H1 (cell line): Measurements from ENCODE around the gene ELMO3. TPM values are rescaled to one million over a fixed set of nuclear protein-coding genes. Genes with fewer than 3 reads are reported as not detected.

Source experiments
- CTCF ChIA-PET: fragments of 300-600 bp; sonication (Branson Sonifier 250); formaldehyde crosslinking; loops from one replicate; lab custom pipeline; 2021; ENCODE audit not compliant: partially characterized antibody; lab: Charles Lee
- POLR2A ChIA-PET: fragments of 300-600 bp; sonication (Branson Sonifier 250); formaldehyde crosslinking; loops from one replicate; lab custom pipeline; 2021; ENCODE audit warnings: inconsistent platforms; ENCODE audit not compliant: partially characterized antibody; lab: Charles Lee
- DNase-seq, 2 experiments: peaks; one replicate each; pipeline versions ENCODE4 v3.0.0 to v3.0.0-alpha.2; 2010 to 2022; ENCODE audit warnings: low spot score in 2 of 2, low read depth in 1 of 2, mixed read lengths in 1 of 2
- FAIRE-seq: peaks from 2 replicates; lab custom pipeline; 2011; peaks lifted over from hg19 to GRCh38; lab: Jason Lieb, UNC
- H2AFZ ChIP-seq: 2 replicates; pipeline ENCODE4 v1.8.1; 2012; ENCODE audit warnings: low read length, inconsistent platforms
- H2AK5ac ChIP-seq: 2 replicates; pipeline ENCODE4 v1.6.1; 2013; ENCODE audit warnings: low read depth, low read length
- H2BK120ac ChIP-seq: replicated peaks from 2 replicates; pipeline ENCODE3; 2013; ENCODE audit warnings: low read depth, low read length, inconsistent platforms
- H2BK12ac ChIP-seq: 2 replicates; pipeline ENCODE4 v1.6.1; 2013; ENCODE audit warnings: low read depth, low read length
- H2BK15ac ChIP-seq: 2 replicates; pipeline ENCODE4 v1.6.1; 2013; ENCODE audit warnings: low read length
- H2BK20ac ChIP-seq: 2 replicates; pipeline ENCODE4 v1.6.1; 2013; ENCODE audit warnings: low read length
- H2BK5ac ChIP-seq: 2 replicates; pipeline ENCODE4 v1.6.1; 2013; ENCODE audit warnings: low read depth, low read length
- H3K14ac ChIP-seq: 2 replicates; pipeline ENCODE4 v1.6.1; 2013; ENCODE audit warnings: inconsistent platforms; ENCODE audit not compliant: insufficient read length
- H3K18ac ChIP-seq: 2 replicates; pipeline ENCODE4 v1.6.1; 2013; ENCODE audit warnings: low read length; ENCODE audit errors: extremely low read depth
- H3K23ac ChIP-seq: 2 replicates; pipeline ENCODE4 v1.6.1; 2013; ENCODE audit warnings: inconsistent platforms; ENCODE audit not compliant: insufficient read length
- H3K23me2 ChIP-seq: 2 replicates; pipeline ENCODE4 v1.6.1; 2013; ENCODE audit warnings: low read depth, low read length
- H3K27ac ChIP-seq: 2 replicates; pipeline ENCODE4 v1.6.1; 2011; ENCODE audit warnings: low read depth, low read length, inconsistent platforms
- H3K27me3 ChIP-seq, 4 experiments: replicated peaks in 1 of 4; 1 replicate in 1 of 4; 2 replicates in 3 of 4; pipeline versions ENCODE4 v1.6.1 to v1.8.1; 2011 to 2013; ENCODE audit warnings: low read length in 3 of 4, mild to moderate bottlenecking in 3 of 4, inconsistent platforms in 2 of 4, mixed read lengths in 2 of 4, moderate library complexity in 1 of 4; ENCODE audit not compliant: control insufficient read depth in 3 of 4, insufficient read depth in 3 of 4; ENCODE audit errors: extremely low read depth in 1 of 4
- H3K36me3 ChIP-seq, 4 experiments: 2 replicates each; pipeline versions ENCODE4 v1.6.1 to v1.8.1; 2011 to 2013; ENCODE audit warnings: mild to moderate bottlenecking in 4 of 4, low read length in 3 of 4, moderate library complexity in 2 of 4, control low read depth in 1 of 4, inconsistent platforms in 1 of 4; ENCODE audit not compliant: insufficient read depth in 4 of 4, control insufficient read depth in 2 of 4
- H3K4ac ChIP-seq: replicated peaks from 2 replicates; pipeline ENCODE3; 2013; ENCODE audit warnings: low read length, low read depth, mixed read lengths, inconsistent platforms; ENCODE audit not compliant: insufficient read length
- H3K4me1 ChIP-seq, 4 experiments: replicated peaks in 1 of 4; 1 replicate in 1 of 4; 2 replicates in 3 of 4; pipeline versions ENCODE4 v1.6.1 to v1.8.1; 2011 to 2013; ENCODE audit warnings: low read length in 3 of 4, inconsistent platforms in 2 of 4, mixed read lengths in 1 of 4; ENCODE audit not compliant: insufficient read depth in 4 of 4, control insufficient read depth in 3 of 4
- H3K4me2 ChIP-seq, 2 experiments: 2 replicates each; pipeline versions ENCODE4 v1.6.1 to v1.8.1; 2011 to 2013; ENCODE audit warnings: low read depth in 2 of 2, low read length in 2 of 2, control low read depth in 1 of 2, inconsistent platforms in 1 of 2, mild to moderate bottlenecking in 1 of 2; ENCODE audit not compliant: insufficient read depth in 1 of 2
- H3K4me3 ChIP-seq, 4 experiments: fragments of 200-600, 300-600 bp in 1 of 4; sonication (generic), shearing (Covaris generic), sonication (Bioruptor Twin) in 1 of 4; 2 replicates each; pipeline versions ENCODE4 v1.5.1 to v1.8.1; 2011 to 2016; ENCODE audit warnings: low read length in 4 of 4, low read depth in 3 of 4, control low read depth in 2 of 4, inconsistent platforms in 2 of 4, mild to moderate bottlenecking in 2 of 4, mixed read lengths in 1 of 4, moderate library complexity in 1 of 4; ENCODE audit not compliant: insufficient read depth in 2 of 4; ENCODE audit errors: extremely low read depth in 1 of 4
- H3K56ac ChIP-seq: replicated peaks from 2 replicates; pipeline ENCODE3; 2013; ENCODE audit warnings: low read depth, mild to moderate bottlenecking, mixed read lengths, low read length, inconsistent platforms; ENCODE audit not compliant: insufficient read length
- H3K79me1 ChIP-seq: 2 replicates; pipeline ENCODE4 v1.6.1; 2013; ENCODE audit warnings: low read depth, low read length, control low read depth
- H3K79me2 ChIP-seq, 2 experiments: 2 replicates each; pipeline versions ENCODE4 v1.6.1 to v1.8.1; 2012 to 2013; ENCODE audit warnings: low read length in 2 of 2, mild to moderate bottlenecking in 2 of 2, inconsistent platforms in 1 of 2; ENCODE audit not compliant: insufficient read depth in 2 of 2, control insufficient read depth in 1 of 2
- H3K9ac ChIP-seq, 4 experiments: replicated peaks in 1 of 4; 1 replicate in 1 of 4; 2 replicates in 3 of 4; pipeline versions ENCODE4 v1.6.1 to v1.8.1; 2011 to 2013; ENCODE audit warnings: low read depth in 3 of 4, low read length in 3 of 4, control low read depth in 2 of 4, mild to moderate bottlenecking in 2 of 4, moderate library complexity in 2 of 4, inconsistent platforms in 1 of 4; ENCODE audit errors: extremely low read depth in 1 of 4
- H3K9me3 ChIP-seq, 2 experiments: 2 replicates each; pipeline versions ENCODE4 v1.6.1 to v1.8.1; 2012 to 2013; ENCODE audit warnings: mild to moderate bottlenecking in 2 of 2, moderate library complexity in 2 of 2, control low read depth in 1 of 2, inconsistent platforms in 1 of 2, low read depth in 1 of 2, low read length in 1 of 2, mixed read lengths in 1 of 2; ENCODE audit not compliant: insufficient read depth in 2 of 2
- H4K20me1 ChIP-seq, 2 experiments: replicated peaks in 1 of 2; 2 replicates each; pipeline versions ENCODE3 to v1.8.1; 2011 to 2013; ENCODE audit warnings: inconsistent platforms in 2 of 2, low read length in 2 of 2, mild to moderate bottlenecking in 1 of 2; ENCODE audit not compliant: insufficient read depth in 2 of 2, control insufficient read depth in 1 of 2
- H4K5ac ChIP-seq: 2 replicates; pipeline ENCODE4 v1.6.1; 2013; ENCODE audit warnings: low read length, low read depth, mixed read lengths, inconsistent platforms; ENCODE audit not compliant: insufficient read length
- H4K8ac ChIP-seq: 2 replicates; pipeline ENCODE4 v1.8.0; 2013; ENCODE audit warnings: mild to moderate bottlenecking, moderate library complexity, low read length, inconsistent platforms; ENCODE audit not compliant: insufficient read depth; ENCODE audit errors: extremely low read depth
- H4K91ac ChIP-seq: replicated peaks from 2 replicates; pipeline ENCODE3; 2013; ENCODE audit warnings: low read length, mixed read lengths, inconsistent platforms; ENCODE audit not compliant: insufficient read length
- EZH2 ChIP-seq: fragments of 200-600 bp; sonication (generic); IDR thresholded peaks from 2 replicates; pipeline ENCODE4 v1.7.1; 2012; ENCODE audit warnings: low read depth, mild to moderate bottlenecking, moderate library complexity, low read length, inconsistent platforms; ENCODE audit not compliant: severe bottlenecking
- NANOG ChIP-seq: IDR thresholded peaks from 2 replicates; pipeline ENCODE4 v1.6.1; 2011; ENCODE audit warnings: low read length, low read depth, mild to moderate bottlenecking, inconsistent platforms; ENCODE audit not compliant: insufficient read depth, poor library complexity, severe bottlenecking
- WGBS, 2 experiments: shearing (Covaris generic) in 1 of 2; methylation state at CpG; one replicate each; pipeline versions ENCODE4 v1.1.6 to v1.1.7; 2013 to 2015; ENCODE audit warnings: low lambda C conversion rate in 2 of 2, mixed read lengths in 2 of 2, inconsistent platforms in 1 of 2, low coverage in 1 of 2, missing lambda C conversion rate in 1 of 2; ENCODE audit not compliant: insufficient replicate concordance in 2 of 2, insufficient coverage in 1 of 2, insufficient read length in 1 of 2; ENCODE audit errors: extremely low coverage in 1 of 2, missing lambda C conversion rate in 1 of 2; 5-methylcytosine and 5-hydroxymethylcytosine counted together
- polyA plus RNA-seq, 7 experiments: library from polyadenylated mRNA; depleted of rRNA in 3 of 7; stranded (reverse) in 5 of 7; unstranded in 2 of 7; fragments of >200 nt in 5 of 7; fragments of 200-250 nt in 2 of 7; gene quantifications; 1 replicate in 5 of 7; 2 replicates in 1 of 7; 4 replicates in 1 of 7; pipeline versions ENCODE4 v1.2.1 to v1.2.3, GENCODE V29; 2011 to 2013; ENCODE audit warnings: missing spikeins in 2 of 7, mixed read lengths in 2 of 7
- total RNA-seq: library from RNA; stranded (reverse); fragmentation: NEBNext Ultra II Directional; extraction: Animal tissue kit (Norgen Biotek cat#: 25700); gene quantifications from 2 replicates; pipeline ENCODE4 v1.2.1, GENCODE V29; 2021

The ELMO3 gene
- total and polyA plus RNA-seq, 2 of the 8 experiments (the other 6 are each of a cell fraction or from before 2014, with no cell fraction given), result 9.6 to 10.9 TPM

- no peak overlapping the region for H3K27ac ChIP-seq
- no peaks in the 10 kb centered on the region for H3K79me2 ChIP-seq
- peak; percentile 48 for TF ChIP-seq EZH2
- TF ChIP-seq NANOG, result no peak
- H3K4ac ChIP-seq, result no peak overlapping the region
- peaks cover 0 to 14% (median 0%) of the 10 kb centered on the region in 4 experiments; a peak in 1 of 8 replicates for H3K36me3 ChIP-seq
- peak overlapping the region in 3 of 4 experiments; percentile 10 to 56 (median 17); a peak in 4 of 8 replicates for H3K4me3 ChIP-seq
- no peak overlapping the region for H3K56ac ChIP-seq
- H4K5ac ChIP-seq, result no peak overlapping the region
- no peak overlapping the region for H2BK120ac ChIP-seq
- POLR2A ChIA-PET, result interaction anchor here (1.6 to 7.9 kb wide), 5 partner anchors 9 to 20 kb away, joined by 5 to 59 read pairs (median 12); partner anchors contain the start of genes B3GNT9 and MATCAP1
- H3K18ac ChIP-seq, result no peak overlapping the region; the same call in 1 of the 2 replicates
- no peak overlapping the region for H4K91ac ChIP-seq
- no peak overlapping the region for H2AK5ac ChIP-seq
- no peak overlapping the region for H2AFZ ChIP-seq
- peaks cover 15% of the 10 kb centered on the region for H3K23me2 ChIP-seq
- H2BK20ac ChIP-seq, result no peak overlapping the region
- H2BK12ac ChIP-seq, result no peak overlapping the region
- no peaks in the 10 kb centered on the region for H3K79me1 ChIP-seq
- no peak overlapping the region for H2BK5ac ChIP-seq
- H3K27me3 ChIP-seq, result peaks cover 94 to 100% (median 99%) of the 10 kb centered on the region in 4 experiments
- H3K4me2 ChIP-seq, result peak overlapping the region; percentile 71 to 98
- H4K8ac ChIP-seq, result no peak overlapping the region; the same call in 1 of the 2 replicates
- CTCF ChIA-PET, result interaction anchor here (0.7 to 19.3 kb wide), 11 partner anchors 5 to 236 kb away, joined by 3 to 291 read pairs (median 10); partner anchors contain the start of genes B3GNT9, ELMO3, FBXL8 and HSF4
- DNase-seq (peak in 1 of 2 experiments; percentile 72), FAIRE-seq (no peak)
- H4K20me1 ChIP-seq, result peaks cover 2 to 25% of the 10 kb centered on the region in 2 experiments
- H3K9ac ChIP-seq, result no peak overlapping the region
- H3K9me3 ChIP-seq, result no peaks in the 10 kb centered on the region
- no peak overlapping the region for H3K14ac ChIP-seq
- 1% methylated on average over 22 of the region's 34 CpGs; no CpG with 5 or more reads in 1 of the 2 experiments for WGBS, 2 experiments
- H3K23ac ChIP-seq, result no peak overlapping the region
- no peak overlapping the region for H2BK15ac ChIP-seq
- H3K4me1 ChIP-seq, result peaks cover 0 to 37% (median 31%) of the 10 kb centered on the region in 4 experiments; a peak in 6 of 7 replicates
These were observed 34.9 kb upstream of the ELMO3 start for GRCh38 chr16:67163999-67164558.
